ENCODE results near the gene INS.

- TF ChIP-seq ZNF687 (IDR thresholded peaks at IDR 0.05) (no peak), MEF2B (IDR thresholded peaks at IDR 0.05; ENCODE audit: partially characterized antibody, poor library complexity, severe bottlenecking) (no peak), POLR2A (IDR thresholded peaks at IDR 0.05; ENCODE audit: low read depth, low read length) (no peak), POLR2AphosphoS5 (IDR thresholded peaks at IDR 0.05; ENCODE audit: low read length) (no peak), RAD21 (IDR thresholded peaks at IDR 0.05; ENCODE audit: insufficient read depth, low read depth, low read length) (no peak)
- TF ChIP-seq, protein P1, sequence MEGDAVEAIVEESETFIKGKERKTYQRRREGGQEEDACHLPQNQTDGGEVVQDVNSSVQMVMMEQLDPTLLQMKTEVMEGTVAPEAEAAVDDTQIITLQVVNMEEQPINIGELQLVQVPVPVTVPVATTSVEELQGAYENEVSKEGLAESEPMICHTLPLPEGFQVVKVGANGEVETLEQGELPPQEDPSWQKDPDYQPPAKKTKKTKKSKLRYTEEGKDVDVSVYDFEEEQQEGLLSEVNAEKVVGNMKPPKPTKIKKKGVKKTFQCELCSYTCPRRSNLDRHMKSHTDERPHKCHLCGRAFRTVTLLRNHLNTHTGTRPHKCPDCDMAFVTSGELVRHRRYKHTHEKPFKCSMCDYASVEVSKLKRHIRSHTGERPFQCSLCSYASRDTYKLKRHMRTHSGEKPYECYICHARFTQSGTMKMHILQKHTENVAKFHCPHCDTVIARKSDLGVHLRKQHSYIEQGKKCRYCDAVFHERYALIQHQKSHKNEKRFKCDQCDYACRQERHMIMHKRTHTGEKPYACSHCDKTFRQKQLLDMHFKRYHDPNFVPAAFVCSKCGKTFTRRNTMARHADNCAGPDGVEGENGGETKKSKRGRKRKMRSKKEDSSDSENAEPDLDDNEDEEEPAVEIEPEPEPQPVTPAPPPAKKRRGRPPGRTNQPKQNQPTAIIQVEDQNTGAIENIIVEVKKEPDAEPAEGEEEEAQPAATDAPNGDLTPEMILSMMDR (IDR thresholded peaks at IDR 0.05 in 2 of 3, conservative IDR thresholded peaks at IDR 0.05 in 1 of 3; ENCODE audit: control insufficient read depth in 2 of 3, extremely low read depth in 1 of 3, insufficient read depth in 1 of 3, low read depth in 3 of 3, low read length in 3 of 3) = no peak
Measured at GRCh38 chr11:2204361-2205213, 43.6 kb upstream of the INS start.
